NCI-H146 (cell line): ENCODE data around the gene ATP4A.

Experiments used
- DNase-seq: peaks from one replicate; lab custom pipeline; 2025; lab: John Stamatoyannopoulos, UW

Gene ATP4A

DNA sequence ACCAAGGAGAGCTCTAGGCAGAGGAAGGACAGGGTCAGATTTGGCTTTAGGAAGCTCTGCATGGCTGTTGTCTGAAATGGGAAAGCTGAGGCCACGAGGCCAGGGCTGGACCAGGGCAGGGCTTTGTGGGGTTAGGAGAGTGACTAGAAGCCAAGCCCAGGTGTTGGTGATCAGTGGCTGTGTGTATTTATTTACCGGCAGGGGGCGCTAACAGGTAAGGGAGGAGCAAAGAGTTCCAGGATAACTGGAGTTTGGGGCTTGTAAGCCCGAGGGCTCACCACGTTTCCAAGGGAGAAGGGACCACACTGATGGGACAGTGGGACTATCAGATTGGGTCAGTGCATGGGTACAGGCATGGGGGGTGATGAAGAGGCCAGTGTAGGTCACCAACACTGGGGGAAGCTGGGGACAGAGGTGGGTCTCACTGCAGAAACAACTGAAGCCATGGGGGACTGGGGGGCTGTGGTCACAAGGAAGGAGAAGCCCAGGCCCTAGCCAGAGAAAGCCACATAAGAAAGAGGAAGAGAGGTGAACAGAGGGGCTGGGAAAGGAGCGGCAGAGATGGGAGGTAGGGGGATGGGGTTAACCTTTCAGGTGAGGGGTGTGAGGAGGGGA is 14.2 kb downstream of the ATP4A start:
- peak; percentile 87 for DNase-seq

GRCh38 chr19:35546532-35546931 is 16.9 kb downstream of the ATP4A start:
- DNase-seq = no peak

DNA sequence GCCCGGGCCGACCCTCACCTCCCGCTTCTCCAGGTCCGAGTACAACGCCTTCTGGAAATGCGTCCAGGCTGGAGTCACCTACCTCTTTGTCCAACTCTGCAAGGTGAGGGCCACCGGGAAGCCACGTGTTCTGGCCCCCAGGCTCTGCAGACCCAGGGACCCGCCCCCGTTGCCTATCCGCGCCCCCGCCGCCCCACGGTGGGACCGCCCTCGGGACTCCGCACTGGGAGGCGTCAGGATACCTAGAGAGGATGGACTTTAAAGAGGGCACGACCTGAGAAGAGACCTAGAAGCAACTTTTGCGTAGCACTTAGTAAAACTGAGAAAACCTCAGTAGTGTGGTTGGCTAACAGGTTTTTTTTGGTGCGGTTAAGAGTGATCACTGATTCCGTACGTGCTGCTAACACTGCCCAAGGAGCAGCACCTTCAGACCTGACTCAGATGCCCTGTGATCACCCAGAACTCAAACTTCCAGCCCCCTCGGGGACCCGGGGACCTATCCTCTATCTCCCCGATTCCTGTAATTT is 17.5 kb downstream of the ATP4A start:
- DNase-seq = peak; percentile 62

DNA sequence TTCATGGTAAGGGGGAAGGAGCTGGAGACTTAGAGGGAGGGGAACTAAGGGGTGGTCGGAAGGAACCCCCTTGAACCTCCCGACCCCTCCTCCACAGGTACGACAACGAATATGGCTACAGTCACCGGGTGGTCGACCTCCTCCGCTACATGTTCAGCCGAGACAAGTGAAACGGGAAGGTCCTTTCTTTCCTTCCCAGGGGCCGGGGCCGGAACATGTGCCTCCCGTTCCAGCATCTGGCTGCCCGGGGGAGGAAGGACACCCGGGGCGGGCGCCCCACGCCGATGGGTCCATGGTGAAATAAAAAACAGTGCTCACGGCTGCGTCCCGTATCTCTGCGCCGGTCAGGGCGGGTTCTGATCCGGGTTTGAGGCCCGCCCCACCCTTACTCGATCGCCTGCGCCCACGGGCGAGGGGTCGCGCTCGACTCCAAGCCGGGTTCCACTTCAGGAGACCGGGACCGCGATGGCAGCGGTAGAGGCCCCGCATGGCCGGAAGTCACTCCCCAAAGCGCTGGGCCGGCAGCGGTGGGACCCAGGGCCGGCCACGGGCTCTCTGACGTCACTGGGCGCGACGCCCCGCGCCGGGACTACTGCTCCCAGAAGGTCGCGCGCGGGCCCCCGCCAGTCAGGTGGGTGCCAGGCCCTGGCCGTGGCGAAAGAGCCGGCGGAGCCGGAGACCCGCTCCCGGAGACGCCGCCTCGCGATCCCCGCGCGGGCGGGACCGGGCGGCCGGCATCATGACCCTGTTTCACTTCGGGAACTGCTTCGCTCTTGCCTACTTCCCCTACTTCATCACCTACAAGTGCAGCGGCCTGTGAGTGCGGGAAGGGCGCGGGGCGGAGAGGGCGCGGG is 18.2 kb downstream of the ATP4A start, which contains the start of gene TMEM147:
Gene TMEM147 (plus strand): TSS at position 626 of the 854 bp plus-strand sequence. CDS start 114 bp downstream, at position 740.
- peak; percentile 91 for DNase-seq

DNA sequence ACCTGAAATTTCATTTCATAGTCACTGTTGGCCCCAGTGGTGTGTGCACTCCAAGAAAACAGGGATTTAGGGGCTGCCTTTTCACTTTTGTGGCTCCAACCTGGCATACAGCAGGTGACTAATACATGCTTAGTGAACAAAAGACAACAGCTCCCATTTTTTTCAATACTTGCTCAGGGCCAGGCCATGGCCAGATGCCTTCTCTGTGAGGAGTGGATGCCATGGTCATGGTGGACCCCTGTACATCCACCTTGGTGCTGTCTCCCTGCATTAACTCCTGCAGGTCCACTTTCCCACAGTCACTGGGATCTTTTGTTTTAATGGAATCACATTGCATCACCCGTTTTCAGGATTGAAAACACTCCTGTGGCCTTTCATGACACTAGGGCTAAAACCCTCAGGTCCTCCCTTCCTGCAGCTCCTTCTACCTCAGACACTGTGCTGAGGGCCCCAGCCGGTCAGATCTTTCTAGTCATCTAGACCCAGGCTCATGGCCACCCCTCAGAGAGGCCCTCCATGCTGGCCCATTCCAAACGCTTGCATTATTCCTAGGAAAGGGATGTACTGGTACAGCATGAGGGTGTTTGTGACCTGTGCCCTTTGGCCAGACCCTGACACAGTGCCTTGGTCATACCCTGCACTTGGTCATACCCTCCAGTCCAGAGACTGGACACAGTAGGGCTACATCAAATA is 19.2 kb downstream of the ATP4A start:
- no peak for DNase-seq

GRCh38 chr19:35543280-35544109 is 20.0 kb downstream of the ATP4A start:
- no peak for DNase-seq

GRCh38 chr19:35542209-35542608 is 21.2 kb downstream of the ATP4A start:
- no peak for DNase-seq

DNA sequence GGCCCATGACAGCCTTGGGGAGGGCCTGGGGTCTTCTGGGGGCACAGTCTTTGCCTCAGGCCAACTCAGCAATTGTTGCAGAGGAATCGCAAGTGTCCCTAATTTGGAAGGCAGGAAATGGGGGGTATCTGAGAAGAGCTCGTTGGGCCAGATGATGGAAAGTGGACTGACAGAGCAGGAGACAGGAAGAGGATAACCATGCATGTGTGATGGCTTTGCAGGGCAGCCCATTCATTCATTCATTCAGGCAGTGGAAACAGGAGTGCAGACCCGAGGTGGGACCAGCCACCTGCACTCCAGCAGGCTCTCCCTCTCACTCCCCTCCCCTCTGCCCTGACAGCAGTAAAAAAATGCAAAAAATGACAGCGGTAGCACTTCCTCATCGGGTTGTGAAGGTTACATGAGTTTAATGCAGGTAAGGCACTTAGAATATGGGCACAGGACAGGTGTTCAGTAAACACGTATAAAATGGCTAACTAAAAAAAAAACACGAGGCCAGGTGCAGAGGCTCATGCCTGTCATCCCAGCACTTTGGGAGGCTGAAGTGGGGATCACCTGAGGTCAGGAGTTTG is 23.0 kb downstream of the ATP4A start:
- no peak for DNase-seq

DNA sequence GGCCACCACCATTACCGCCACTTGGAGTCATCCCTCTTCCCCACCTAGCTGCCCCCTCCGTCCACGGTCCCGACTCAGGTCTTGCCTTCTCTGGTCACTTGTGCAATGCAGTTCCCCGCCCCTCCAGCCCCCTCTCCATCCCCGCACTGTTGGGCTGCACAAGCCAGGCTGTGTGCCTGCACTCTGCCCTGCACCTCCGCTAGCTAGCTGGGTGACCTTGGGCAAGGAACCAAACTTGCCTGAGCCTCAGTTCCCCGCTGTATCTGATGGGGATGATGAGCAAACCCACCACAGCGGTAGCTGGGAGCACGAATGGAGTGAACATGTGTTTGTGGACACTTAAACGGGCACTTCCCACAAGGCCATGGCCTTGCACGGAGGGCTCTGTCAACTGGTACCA is 23.6 kb downstream of the ATP4A start:
- DNase-seq = no peak

GRCh38 chr19:35539314-35539713 is 24.1 kb downstream of the ATP4A start:
- DNase-seq = no peak

GRCh38 chr19:35534803-35535480 is 28.5 kb downstream of the ATP4A start:
- DNase-seq = no peak

- DNase-seq = peak; percentile 24
Observed at GRCh38 chr19:35533822-35534392, 29.6 kb downstream of the ATP4A start.

- no peak for DNase-seq
Observed at GRCh38 chr19:35533201-35533821, 30.1 kb downstream of the ATP4A start, which contains the start of gene GAPDHS. GAPDHS (plus strand) TSS chr19:35533456; CDS start chr19:35533528, 72 bp downstream.

- peak; percentile 83 for DNase-seq
Observed at GRCh38 chr19:35531291-35531690, 32.2 kb downstream of the ATP4A start.

- DNase-seq = no peak
Observed at GRCh38 chr19:35529241-35530218, 33.9 kb downstream of the ATP4A start.

- no peak for DNase-seq
Observed at GRCh38 chr19:35528218-35529038, 35.0 kb downstream of the ATP4A start, which contains the start of gene SBSN. SBSN (minus strand) TSS chr19:35528311; CDS start chr19:35528281, 30 bp downstream.

DNA sequence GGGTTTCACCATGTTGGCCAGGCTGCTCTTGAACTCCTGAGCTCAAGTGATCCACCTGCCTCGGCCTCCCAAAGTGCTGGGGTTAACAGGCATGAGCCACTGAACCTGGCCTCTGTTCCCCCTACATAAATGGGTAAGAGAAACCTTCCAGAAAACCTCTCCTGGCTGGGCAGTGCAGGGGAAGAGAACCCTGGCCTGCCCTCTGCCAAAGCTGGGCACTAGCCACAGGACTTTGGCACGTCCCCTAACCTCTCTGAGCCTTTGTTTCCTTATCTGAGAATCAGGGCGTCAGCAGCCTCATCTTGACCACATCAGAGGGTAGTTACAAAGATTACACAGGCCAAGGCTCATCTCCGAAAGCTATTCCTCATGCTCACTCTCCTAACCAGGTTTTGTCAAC is 37.6 kb downstream of the ATP4A start:
- DNase-seq = no peak
